ENCODE data around the gene LMO7. TPM values are rescaled to one million over a fixed set of nuclear protein-coding genes. Genes with fewer than 3 reads are reported as not detected.

Gene LMO7
- total RNA-seq, 1 experiment from 2014 or later: 105 TPM

- Mint-ChIP-seq H3K27me3 (ENCODE audit: unreplicated experiment) (no peaks in the 10 kb centered on the region), H3K4me1 (ENCODE audit: low read depth, unreplicated experiment) (no peaks in the 10 kb centered on the region), H3K4me3 (ENCODE audit: low read depth, unreplicated experiment) (no peak overlapping the region), H3K36me3 (ENCODE audit: insufficient read depth, unreplicated experiment) (no peaks in the 10 kb centered on the region), H3K9me3 (ENCODE audit: low read depth, unreplicated experiment) (no peaks in the 10 kb centered on the region), H3K27ac (ENCODE audit: unreplicated experiment) (peak overlapping the region; percentile 70)
- no TSS peak for BruUV-seq (replicated peaks)
- TF ChIP-seq, protein P1, sequence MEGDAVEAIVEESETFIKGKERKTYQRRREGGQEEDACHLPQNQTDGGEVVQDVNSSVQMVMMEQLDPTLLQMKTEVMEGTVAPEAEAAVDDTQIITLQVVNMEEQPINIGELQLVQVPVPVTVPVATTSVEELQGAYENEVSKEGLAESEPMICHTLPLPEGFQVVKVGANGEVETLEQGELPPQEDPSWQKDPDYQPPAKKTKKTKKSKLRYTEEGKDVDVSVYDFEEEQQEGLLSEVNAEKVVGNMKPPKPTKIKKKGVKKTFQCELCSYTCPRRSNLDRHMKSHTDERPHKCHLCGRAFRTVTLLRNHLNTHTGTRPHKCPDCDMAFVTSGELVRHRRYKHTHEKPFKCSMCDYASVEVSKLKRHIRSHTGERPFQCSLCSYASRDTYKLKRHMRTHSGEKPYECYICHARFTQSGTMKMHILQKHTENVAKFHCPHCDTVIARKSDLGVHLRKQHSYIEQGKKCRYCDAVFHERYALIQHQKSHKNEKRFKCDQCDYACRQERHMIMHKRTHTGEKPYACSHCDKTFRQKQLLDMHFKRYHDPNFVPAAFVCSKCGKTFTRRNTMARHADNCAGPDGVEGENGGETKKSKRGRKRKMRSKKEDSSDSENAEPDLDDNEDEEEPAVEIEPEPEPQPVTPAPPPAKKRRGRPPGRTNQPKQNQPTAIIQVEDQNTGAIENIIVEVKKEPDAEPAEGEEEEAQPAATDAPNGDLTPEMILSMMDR (IDR thresholded peaks at IDR 0.05; ENCODE audit: unreplicated experiment): no peak
- no peak for DNase-seq
- intact Hi-C loops (cut with micrococcal nuclease; ENCODE audit: unreplicated experiment): no loop called here
- CTCF ChIA-PET: no interaction called here
Measured at GRCh38 chr13:75717525-75717924, 81.4 kb downstream of the LMO7 start.

GRCh38 chr13:75721307-75721706 is 85.2 kb downstream of the LMO7 start:
- Mint-ChIP-seq H3K4me3 (ENCODE audit: low read depth, unreplicated experiment) (no peak overlapping the region), H3K4me1 (ENCODE audit: low read depth, unreplicated experiment) (no peaks in the 10 kb centered on the region), H3K9me3 (ENCODE audit: low read depth, unreplicated experiment) (no peaks in the 10 kb centered on the region), H3K27me3 (ENCODE audit: unreplicated experiment) (no peaks in the 10 kb centered on the region), H3K36me3 (ENCODE audit: insufficient read depth, unreplicated experiment) (no peaks in the 10 kb centered on the region), H3K27ac (ENCODE audit: unreplicated experiment) (no peak overlapping the region)
- TF ChIP-seq, protein P1 (IDR thresholded peaks at IDR 0.05; ENCODE audit: unreplicated experiment): no peak
- no peak for DNase-seq
- no TSS peak for BruUV-seq (replicated peaks)
- CTCF ChIA-PET: no interaction called here
- intact Hi-C loops (cut with micrococcal nuclease; ENCODE audit: unreplicated experiment): no loop called here

GRCh38 chr13:75723901-75724300 is 87.8 kb downstream of the LMO7 start:
- H3K36me3 Mint-ChIP-seq (ENCODE audit: insufficient read depth, unreplicated experiment): no peaks in the 10 kb centered on the region
- TF ChIP-seq, protein P1 (IDR thresholded peaks at IDR 0.05; ENCODE audit: unreplicated experiment): no peak
- no peaks in the 10 kb centered on the region for H3K9me3 Mint-ChIP-seq (ENCODE audit: low read depth, unreplicated experiment)
- BruUV-seq (replicated peaks): no TSS peak
- H3K4me3 Mint-ChIP-seq (ENCODE audit: low read depth, unreplicated experiment): no peak overlapping the region
- CTCF ChIA-PET: no interaction called here
- H3K4me1 Mint-ChIP-seq (ENCODE audit: low read depth, unreplicated experiment): no peaks in the 10 kb centered on the region
- DNase-seq: no peak
- intact Hi-C loops (cut with micrococcal nuclease; ENCODE audit: unreplicated experiment): loop anchor here (2.0 kb wide), 1 partner anchor 37 kb away; no protein-coding TSS in a partner anchor
- no peaks in the 10 kb centered on the region for H3K27me3 Mint-ChIP-seq (ENCODE audit: unreplicated experiment)
- H3K27ac Mint-ChIP-seq (ENCODE audit: unreplicated experiment): peak overlapping the region; percentile 78

GRCh38 chr13:75724752-75725517 is 88.8 kb downstream of the LMO7 start:
- Mint-ChIP-seq H3K27me3 (ENCODE audit: unreplicated experiment) (no peaks in the 10 kb centered on the region), H3K9me3 (ENCODE audit: low read depth, unreplicated experiment) (no peaks in the 10 kb centered on the region), H3K4me3 (ENCODE audit: low read depth, unreplicated experiment) (no peak overlapping the region), H3K4me1 (ENCODE audit: low read depth, unreplicated experiment) (no peaks in the 10 kb centered on the region), H3K27ac (ENCODE audit: unreplicated experiment) (peak overlapping the region; percentile 23), H3K36me3 (ENCODE audit: insufficient read depth, unreplicated experiment) (no peaks in the 10 kb centered on the region)
- no peak for DNase-seq
- BruUV-seq (replicated peaks): no TSS peak
- intact Hi-C loops (cut with micrococcal nuclease; ENCODE audit: unreplicated experiment): loop anchor here (2.0 kb wide), 1 partner anchor 36 kb away; no protein-coding TSS in a partner anchor
- CTCF ChIA-PET: interaction anchor here (0.7 kb wide), 1 partner anchor 1047 kb away, joined by 3 read pairs; no protein-coding TSS in a partner anchor
- TF ChIP-seq, protein P1 (IDR thresholded peaks at IDR 0.05; ENCODE audit: unreplicated experiment): no peak
